Activated B cell treated with CpG ODN at 0.5 μM for 24 hours (primary cell): ENCODE measurements around the gene GHR. TPM values are rescaled to one million over a fixed set of nuclear protein-coding genes. Genes with fewer than 3 reads are reported as not detected.

ENCODE experiments used
- ATAC-seq: fragments of 200-7000 bp; cut with Tn5 transposase; one replicate; pipeline ENCODE4 v1.10.0; 2021; ENCODE audit warnings: low read depth, mild to moderate bottlenecking, moderate library complexity
- CTCF ChIA-PET: fragments of 350-600 bp; sonication (Branson Sonifier 250); formaldehyde crosslinking; loops from one replicate; lab custom pipeline; 2021; ENCODE audit warnings: antibody characterized with exemption; lab: Charles Lee
- POLR2A ChIA-PET: fragments of 350-600 bp; sonication (Branson Sonifier 250); formaldehyde crosslinking; loops from one replicate; lab custom pipeline; 2021; ENCODE audit warnings: antibody characterized with exemption; lab: Charles Lee
- DNase-seq: peaks from one replicate; pipeline ENCODE4 v3.0.0; 2022
- H3K27ac Mint-ChIP-seq: one replicate; pipeline ENCODE4 v1.8.0; 2020; ENCODE audit warnings: mixed read lengths
- H3K27me3 Mint-ChIP-seq: one replicate; pipeline ENCODE4 v1.8.0; 2021; ENCODE audit warnings: mixed read lengths
- H3K36me3 Mint-ChIP-seq: one replicate; pipeline ENCODE4 v1.8.0; 2021; ENCODE audit warnings: low read depth, mixed read lengths
- H3K4me1 Mint-ChIP-seq: one replicate; pipeline ENCODE4 v1.8.0; 2021; ENCODE audit warnings: mixed read lengths
- H3K4me3 Mint-ChIP-seq: one replicate; pipeline ENCODE4 v1.8.0; 2020; ENCODE audit warnings: mild to moderate bottlenecking, mixed read lengths
- H3K9me3 Mint-ChIP-seq: one replicate; pipeline ENCODE4 v1.8.0; 2020; ENCODE audit warnings: mixed read lengths
- CTCF ChIP-seq: fragments of 200-600 bp; IDR thresholded peaks from one replicate; pipeline ENCODE4 v1.8.0; 2022; ENCODE audit warnings: antibody characterized with exemption, mild to moderate bottlenecking
- intact Hi-C: fragments of 100-400 bp; cut with micrococcal nuclease; formaldehyde crosslinking; loops from one replicate; pipeline ENCODE4 v1.15.1; 2024
- total RNA-seq: library from RNA; stranded (reverse); gene quantifications from 2 replicates; pipeline ENCODE4 v1.2.3, GENCODE V29; 2022

Gene GHR
- total RNA-seq, 1 donor from 2014 or later, result not detected

DNA sequence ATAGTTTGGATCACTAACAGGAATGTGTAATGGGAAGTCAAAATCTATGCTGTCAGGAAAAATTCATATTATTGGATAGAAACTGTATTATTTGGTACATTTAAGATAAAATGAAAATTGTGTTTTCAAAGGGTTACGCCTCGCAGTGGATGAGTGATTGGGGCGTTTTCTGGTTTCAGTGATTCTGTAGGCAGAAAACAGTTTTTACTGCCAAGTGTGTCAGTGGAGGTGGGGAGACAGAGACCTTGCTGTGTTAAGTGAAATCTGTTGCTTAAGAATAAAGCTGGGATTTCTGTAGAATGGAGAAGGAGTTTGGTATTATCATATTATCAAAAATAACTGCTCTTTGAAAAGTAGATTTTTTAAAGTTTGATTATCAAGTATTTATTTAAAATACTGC lies 69.7 kb downstream of the GHR start:
- ChIA-PET POLR2A (no interaction called here), CTCF (no interaction called here)
- DNase-seq, result no peak
- Mint-ChIP-seq H3K36me3 (no peaks in the 10 kb centered on the region), H3K9me3 (no peaks in the 10 kb centered on the region), H3K4me1 (no peaks in the 10 kb centered on the region), H3K27me3 (peaks cover 3% of the 10 kb centered on the region), H3K27ac (no peak overlapping the region), H3K4me3 (no peak overlapping the region)
- intact Hi-C loops, result no loop called here
- no peak for ATAC-seq
- TF ChIP-seq CTCF, result no peak

DNA sequence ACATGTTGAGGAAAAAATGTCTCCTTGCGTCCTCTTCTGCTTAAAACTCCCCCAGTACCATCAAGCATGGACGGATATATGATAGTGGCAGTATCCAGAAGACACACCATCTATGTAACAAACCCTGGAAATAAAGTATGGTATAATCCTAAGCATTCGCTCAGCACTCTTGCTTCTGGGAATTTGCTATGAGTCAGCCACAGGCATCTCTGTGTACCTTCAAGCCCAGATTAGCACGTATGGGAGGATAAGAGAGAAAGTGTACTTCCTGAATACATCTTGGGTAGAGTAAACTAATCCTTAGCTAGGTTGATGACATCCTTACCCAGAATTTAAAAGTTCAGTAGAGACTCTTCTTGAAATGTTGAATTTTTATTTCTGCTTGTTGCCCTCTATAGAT lies 71.2 kb downstream of the GHR start:
- TF ChIP-seq CTCF, result no peak
- H3K27ac Mint-ChIP-seq, result no peak overlapping the region
- intact Hi-C loops, result no loop called here
- H3K27me3 Mint-ChIP-seq, result peaks cover 3% of the 10 kb centered on the region
- no peak overlapping the region for H3K4me3 Mint-ChIP-seq
- H3K36me3 Mint-ChIP-seq, result no peaks in the 10 kb centered on the region
- POLR2A ChIA-PET, result no interaction called here
- DNase-seq, result no peak
- ATAC-seq, result no peak
- no peaks in the 10 kb centered on the region for H3K4me1 Mint-ChIP-seq
- CTCF ChIA-PET, result no interaction called here
- no peaks in the 10 kb centered on the region for H3K9me3 Mint-ChIP-seq

- POLR2A ChIA-PET, result no interaction called here
- Mint-ChIP-seq H3K9me3 (no peaks in the 10 kb centered on the region), H3K36me3 (no peaks in the 10 kb centered on the region), H3K4me3 (no peak overlapping the region), H3K4me1 (no peaks in the 10 kb centered on the region), H3K27ac (no peak overlapping the region), H3K27me3 (peaks cover 3% of the 10 kb centered on the region)
- intact Hi-C loops, result no loop called here
- no peak for DNase-seq
- no peak for ATAC-seq
- CTCF ChIA-PET, result no interaction called here
- no peak for TF ChIP-seq CTCF
Observed at GRCh38 chr5:42495914-42496313, 72.7 kb downstream of the GHR start.

DNA sequence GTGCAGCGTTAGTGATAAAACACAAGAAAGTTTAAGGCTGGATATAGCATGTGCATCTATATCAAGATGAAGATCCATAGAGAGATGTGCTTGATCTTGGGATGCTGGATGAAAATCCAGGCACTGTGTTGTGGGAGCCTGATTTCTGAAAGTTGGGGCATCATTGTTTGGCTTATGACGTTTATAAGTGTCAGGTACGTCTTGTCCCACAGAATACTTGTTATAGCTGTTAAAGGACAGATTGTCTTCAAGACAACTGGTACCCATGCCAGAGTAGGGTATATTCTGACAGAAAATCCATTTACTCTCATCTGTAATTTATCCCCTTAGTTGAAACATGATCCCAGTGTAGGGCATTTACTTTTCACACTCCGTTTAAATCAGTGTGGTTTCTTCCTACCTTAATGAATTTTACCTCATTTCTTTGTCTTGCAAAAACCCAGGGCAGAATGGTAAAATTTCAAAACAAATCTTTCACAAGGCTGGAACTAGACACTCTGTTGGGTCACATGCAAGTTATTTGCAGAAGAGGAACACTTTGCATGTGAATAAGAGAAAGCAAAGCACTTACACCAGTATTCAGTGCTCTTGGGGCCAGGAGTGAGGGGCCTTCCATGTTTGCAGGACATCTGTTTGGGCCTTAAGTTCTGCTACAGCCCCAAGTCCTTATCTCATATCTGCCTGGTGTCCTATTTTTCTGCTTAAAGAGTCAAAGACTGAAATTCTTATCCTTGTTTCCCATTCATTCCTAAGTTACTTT lies 73.3 kb downstream of the GHR start:
- H3K4me3 Mint-ChIP-seq, result no peak overlapping the region
- ATAC-seq (no peak), DNase-seq (no peak)
- intact Hi-C loops, result no loop called here
- H3K4me1 Mint-ChIP-seq, result no peaks in the 10 kb centered on the region
- no peaks in the 10 kb centered on the region for H3K36me3 Mint-ChIP-seq
- TF ChIP-seq CTCF, result no peak
- POLR2A ChIA-PET, result no interaction called here
- no peak overlapping the region for H3K27ac Mint-ChIP-seq
- H3K9me3 Mint-ChIP-seq, result no peaks in the 10 kb centered on the region
- H3K27me3 Mint-ChIP-seq, result peaks cover 3% of the 10 kb centered on the region
- CTCF ChIA-PET, result no interaction called here

DNA sequence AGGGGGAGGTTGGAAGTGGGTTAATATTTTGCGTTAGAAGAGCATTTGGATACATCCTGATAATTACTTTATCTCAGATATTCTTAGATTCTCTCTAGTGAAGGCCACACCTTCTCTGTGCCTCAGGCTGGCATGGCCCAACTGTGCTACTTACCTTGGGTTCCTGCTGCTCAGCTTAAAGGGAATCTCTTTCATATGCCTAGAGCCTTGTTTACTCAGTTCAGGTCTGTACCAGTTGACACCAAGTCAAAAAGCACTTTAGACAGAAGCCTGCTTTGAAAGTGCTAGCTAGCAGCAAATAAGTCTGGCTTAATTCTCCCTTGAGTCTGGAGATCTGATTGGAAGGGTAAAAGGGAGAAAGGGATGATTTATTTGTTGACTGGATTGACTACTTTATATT lies 74.8 kb downstream of the GHR start:
- POLR2A ChIA-PET, result no interaction called here
- ATAC-seq, result no peak
- no peak overlapping the region for H3K27ac Mint-ChIP-seq
- no peak for TF ChIP-seq CTCF
- intact Hi-C loops, result no loop called here
- H3K36me3 Mint-ChIP-seq, result no peaks in the 10 kb centered on the region
- H3K27me3 Mint-ChIP-seq, result peaks cover 3% of the 10 kb centered on the region
- DNase-seq, result no peak
- no peaks in the 10 kb centered on the region for H3K4me1 Mint-ChIP-seq
- no peak overlapping the region for H3K4me3 Mint-ChIP-seq
- no peaks in the 10 kb centered on the region for H3K9me3 Mint-ChIP-seq
- CTCF ChIA-PET, result no interaction called here
